ENCODE measurements around the gene CBL.

Gene CBL

GRCh38 chr11:119335091-119335654 is 129.0 kb downstream of the CBL start:
- DNase-seq, result no peak

- no peak for DNase-seq
Measured at GRCh38 chr11:119335655-119336543, 129.8 kb downstream of the CBL start.

- DNase-seq, result no peak
Measured at GRCh38 chr11:119336744-119337469, 130.8 kb downstream of the CBL start.

- DNase-seq, result no peak
Measured at GRCh38 chr11:119337581-119338317, 131.6 kb downstream of the CBL start.

- no peak for DNase-seq
Measured at GRCh38 chr11:119338318-119338890, 132.3 kb downstream of the CBL start.

- no peak for DNase-seq
Measured at GRCh38 chr11:119338965-119339588, 132.9 kb downstream of the CBL start.

GRCh38 chr11:119339589-119340334 is 133.6 kb downstream of the CBL start:
- DNase-seq, result no peak

GRCh38 chr11:119340335-119341221 is 134.4 kb downstream of the CBL start, which contains the start of gene C1QTNF5:
TSS of gene C1QTNF5 (minus strand) at chr11:119340883. CDS start at chr11:119340397, 486 bp downstream.
- no peak for DNase-seq

GRCh38 chr11:119341222-119342022 is 135.3 kb downstream of the CBL start:
- DNase-seq, result no peak

- no peak for DNase-seq
Measured at GRCh38 chr11:119342023-119342300, 135.8 kb downstream of the CBL start.

- no peak for DNase-seq
Measured at GRCh38 chr11:119342362-119343130, 136.4 kb downstream of the CBL start.

- DNase-seq, result no peak
Measured at GRCh38 chr11:119343726-119344125, 137.6 kb downstream of the CBL start.

GRCh38 chr11:119344291-119345010 is 138.3 kb downstream of the CBL start:
- DNase-seq, result no peak

GRCh38 chr11:119345685-119346084 is 139.5 kb downstream of the CBL start:
- no peak for DNase-seq

- DNase-seq, result no peak
Measured at GRCh38 chr11:119346605-119347004, 140.5 kb downstream of the CBL start, which contains the start of gene MFRP. TSS of gene MFRP (minus strand) at chr11:119346705. CDS start at chr11:119346513, 192 bp downstream.

GRCh38 chr11:119347242-119347641 is 141.1 kb downstream of the CBL start:
- no peak for DNase-seq

GRCh38 chr11:119347940-119348605 is 141.9 kb downstream of the CBL start:
- DNase-seq, result no peak

All from NCI-H2171 (cell line).